PC-3 (cell line): ENCODE results near the gene MID1. TPM values are rescaled to one million over a fixed set of nuclear protein-coding genes. Genes with fewer than 3 reads are reported as not detected.
A peak's percentile ranks its signal among the peaks of the same experiment; 100 is the strongest.

Experiments used
- ATAC-seq: fragments of 200-7000 bp; cut with Tn5 transposase; 2 replicates; pipeline ENCODE4 v1.9.1; 2020; ENCODE audit warnings: mild to moderate bottlenecking, moderate library complexity
- BruUV-seq: library from RNA; stranded (reverse); fragments of 400-500 nt; replicated peaks from 2 replicates; lab custom pipeline; 2021; lab: Mats Ljungman, UMichigan
- CTCF ChIA-PET: fragments of 300-600 bp; sonication (Branson Sonifier 250); formaldehyde crosslinking; loops from one replicate; lab custom pipeline; 2022; ENCODE audit warnings: antibody characterized with exemption; lab: Charles Lee
- POLR2A ChIA-PET: fragments of 300-600 bp; sonication (Branson Sonifier 250); formaldehyde crosslinking; loops from one replicate; lab custom pipeline; 2022; ENCODE audit warnings: antibody characterized with exemption; ENCODE audit not compliant: unreplicated experiment; lab: Charles Lee
- DNase-seq: peaks from one replicate; pipeline ENCODE4 v3.0.0-alpha.2; 2015
- H2AFZ ChIP-seq: fragments of 300-600 bp; sonication (generic); 2 replicates; pipeline ENCODE4 v1.6.0; 2016; ENCODE audit warnings: antibody characterized with exemption, low read length
- H3F3A ChIP-seq: fragments of 300-600 bp; sonication (generic); one replicate; pipeline ENCODE4 v1.6.0; 2017; ENCODE audit warnings: antibody characterized with exemption, low read length, control low read depth, mild to moderate bottlenecking; ENCODE audit not compliant: unreplicated experiment
- H3K27ac ChIP-seq: fragments of 300-600 bp; sonication (generic); 2 replicates; pipeline ENCODE4 v1.5.1; 2016; ENCODE audit warnings: mild to moderate bottlenecking, low read length
- H3K27me3 ChIP-seq: fragments of 300-600 bp; sonication (generic); 2 replicates; pipeline ENCODE4 v1.6.1; 2016; ENCODE audit warnings: low read length, mixed read lengths
- H3K36me3 ChIP-seq: fragments of 300-600 bp; sonication (generic); 2 replicates; pipeline ENCODE4 v1.6.1; 2016; ENCODE audit warnings: low read depth, mixed run types, low read length, mixed read lengths
- H3K4me1 ChIP-seq: fragments of 300-600 bp; sonication (generic); 2 replicates; pipeline ENCODE4 v1.5.1; 2016; ENCODE audit warnings: low read length; ENCODE audit not compliant: insufficient read depth
- H3K4me2 ChIP-seq: fragments of 300-600 bp; sonication (generic); 2 replicates; pipeline ENCODE4 v1.6.0; 2016; ENCODE audit warnings: low read length
- H3K4me3 ChIP-seq: fragments of 300-600 bp; sonication (generic); 2 replicates; pipeline ENCODE4 v1.5.1; 2016; ENCODE audit warnings: mild to moderate bottlenecking, low read length, mixed read lengths
- H3K79me2 ChIP-seq: fragments of 300-600 bp; sonication (generic); 2 replicates; pipeline ENCODE4 v1.6.1; 2017; ENCODE audit warnings: low read length, mixed read lengths
- H3K9ac ChIP-seq: fragments of 300-600 bp; sonication (generic); 2 replicates; pipeline ENCODE4 v1.6.0; 2016; ENCODE audit warnings: mild to moderate bottlenecking, low read length
- H3K9me2 ChIP-seq: fragments of 300-600 bp; sonication (generic); replicated peaks from 2 replicates; pipeline ENCODE4 v1.6.1; 2016; ENCODE audit warnings: mixed run types, low read length, mixed read lengths
- H3K9me3 ChIP-seq: fragments of 300-600 bp; sonication (generic); 2 replicates; pipeline ENCODE4 v1.6.1; 2016; ENCODE audit warnings: low read length, mixed read lengths
- H4K20me1 ChIP-seq: fragments of 300-600 bp; sonication (generic); 2 replicates; pipeline ENCODE4 v1.6.1; 2016; ENCODE audit warnings: low read length, mixed read lengths
- CTCF ChIP-seq: fragments of 300-600 bp; sonication (generic); conservative IDR thresholded peaks from 2 replicates; pipeline ENCODE4 v1.5.1; 2017; ENCODE audit warnings: antibody characterized with exemption, low read depth, mild to moderate bottlenecking, low read length
- EZH2 ChIP-seq: fragments of 300-600 bp; sonication (generic); IDR thresholded peaks from one replicate; pipeline ENCODE4 v1.6.1; 2017; ENCODE audit warnings: antibody characterized with exemption, mild to moderate bottlenecking, low read length; ENCODE audit not compliant: unreplicated experiment
- EZH2phosphoT487 ChIP-seq: fragments of 300-600 bp; sonication (generic); IDR thresholded peaks from 2 replicates; pipeline ENCODE4 v1.6.1; 2018; ENCODE audit warnings: mild to moderate bottlenecking, antibody characterized with exemption, low read length, borderline replicate concordance
- intact Hi-C: fragments of 100-400 bp; cut with micrococcal nuclease; formaldehyde crosslinking; loops from 2 replicates; pipeline ENCODE4 v1.9.0; 2023
- total RNA-seq: library from RNA; depleted of rRNA; stranded (reverse); fragments of >200 nt; gene quantifications from 2 replicates; pipeline ENCODE4 v1.2.3, GENCODE V29; 2014

Gene MID1
- total RNA-seq, 1 experiment from 2014 or later = 21.9 TPM

DNA sequence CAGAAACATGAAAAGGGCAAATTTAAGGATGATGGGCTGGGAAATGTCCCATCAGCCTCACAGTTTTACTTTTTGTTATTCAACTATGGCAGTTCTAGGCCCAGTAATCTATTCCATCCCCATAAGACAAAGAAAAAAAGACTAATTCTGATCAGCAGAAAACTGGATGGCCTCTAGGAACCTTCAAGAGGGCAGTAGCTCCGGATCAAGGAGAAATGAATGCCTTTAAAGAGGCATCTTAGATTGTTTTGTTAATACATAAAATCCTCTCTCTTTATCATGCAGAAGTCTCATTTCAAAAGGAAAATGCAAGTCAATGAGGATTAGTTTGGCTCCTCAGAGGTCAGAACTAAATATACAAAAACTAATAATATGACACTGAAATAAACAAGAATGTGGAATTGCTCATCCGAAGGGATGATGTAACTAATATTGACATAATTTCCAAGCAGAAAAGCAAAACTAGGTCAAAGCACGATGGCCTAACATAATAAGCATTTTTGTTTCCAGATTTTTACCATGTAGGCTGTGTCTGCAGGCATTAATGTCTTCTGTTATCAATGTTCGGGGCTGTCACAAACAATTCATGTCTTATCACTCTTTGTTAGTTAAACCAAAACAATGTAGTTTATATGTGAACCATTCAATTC lies 8.8 kb downstream of the MID1 start:
- H3K4me3 ChIP-seq = peak overlapping the region; percentile 58; the same call in 1 of the 2 replicates
- intact Hi-C loops = loop anchor here (1.0 to 10.0 kb wide), 3 partner anchors 9 to 287 kb away; partner anchors contain the start of gene MID1
- no peaks in the 10 kb centered on the region for H3K27me3 ChIP-seq
- no peaks in the 10 kb centered on the region for H3K9me3 ChIP-seq
- H3K36me3 ChIP-seq = no peaks in the 10 kb centered on the region
- H4K20me1 ChIP-seq = peaks cover 20% of the 10 kb centered on the region
- H3F3A ChIP-seq = peaks cover 7% of the 10 kb centered on the region
- ATAC-seq = peak; percentile 21
- H3K4me2 ChIP-seq = peak overlapping the region; percentile 93
- peak overlapping the region; percentile 92 for H3K27ac ChIP-seq
- TF ChIP-seq EZH2 (no peak), EZH2phosphoT487 (no peak), CTCF (no peak)
- H3K9me2 ChIP-seq = no peaks in the 10 kb centered on the region
- H3K9ac ChIP-seq = peak overlapping the region; percentile 49
- ChIA-PET POLR2A (interaction anchor here (0.6 kb wide), 1 partner anchor 402 kb away, joined by 6 read pairs; no protein-coding TSS in a partner anchor), CTCF (interaction anchor here (0.6 kb wide), 1 partner anchor 410 kb away, joined by 3 read pairs; no protein-coding TSS in a partner anchor)
- peak; percentile 38 for DNase-seq
- H3K4me1 ChIP-seq = peaks cover 67% of the 10 kb centered on the region
- peaks cover 93% of the 10 kb centered on the region for H3K79me2 ChIP-seq
- no peak overlapping the region for H2AFZ ChIP-seq
- TSS peak; percentile 8 for BruUV-seq

- intact Hi-C loops = no loop called here
- ATAC-seq = peak; percentile 69
- no peak overlapping the region for H2AFZ ChIP-seq
- BruUV-seq = no TSS peak
- CTCF ChIA-PET = interaction anchor here (0.6 kb wide), 1 partner anchor 353 kb away, joined by 4 read pairs; no protein-coding TSS in a partner anchor
- H3K27ac ChIP-seq = peak overlapping the region; percentile 70
- no peaks in the 10 kb centered on the region for H3K9me3 ChIP-seq
- no peak overlapping the region for H3K4me3 ChIP-seq
- no peaks in the 10 kb centered on the region for H3K36me3 ChIP-seq
- no peaks in the 10 kb centered on the region for H3K9me2 ChIP-seq
- H4K20me1 ChIP-seq = peaks cover 20% of the 10 kb centered on the region
- POLR2A ChIA-PET = no interaction called here
- peak; percentile 84 for DNase-seq
- peaks cover 7% of the 10 kb centered on the region for H3F3A ChIP-seq
- H3K9ac ChIP-seq = no peak overlapping the region
- H3K4me2 ChIP-seq = peak overlapping the region; percentile 24; the same call in 1 of the 2 replicates
- TF ChIP-seq EZH2 = no peak
- no peak for TF ChIP-seq CTCF
- no peak for TF ChIP-seq EZH2phosphoT487
- no peaks in the 10 kb centered on the region for H3K27me3 ChIP-seq
- peaks cover 91% of the 10 kb centered on the region for H3K79me2 ChIP-seq
- peaks cover 59% of the 10 kb centered on the region for H3K4me1 ChIP-seq
Measured at GRCh38 chrX:10608099-10608498, 12.3 kb downstream of the MID1 start.

- Histone ChIP-seq H3K9me3 (no peaks in the 10 kb centered on the region), H3K9ac (no peak overlapping the region), H3K9me2 (no peaks in the 10 kb centered on the region), H4K20me1 (peaks cover 20% of the 10 kb centered on the region), H3K36me3 (no peaks in the 10 kb centered on the region), H3F3A (peaks cover 3% of the 10 kb centered on the region), H3K79me2 (peaks cover 90% of the 10 kb centered on the region), H3K4me1 (peaks cover 59% of the 10 kb centered on the region), H3K4me2 (no peak overlapping the region), H3K27ac (peak overlapping the region; percentile 70; the same call in 1 of the 2 replicates), H3K27me3 (no peaks in the 10 kb centered on the region), H2AFZ (no peak overlapping the region), H3K4me3 (no peak overlapping the region)
- POLR2A ChIA-PET = no interaction called here
- no peak for DNase-seq
- ATAC-seq = no peak
- CTCF ChIA-PET = no interaction called here
- TF ChIP-seq EZH2phosphoT487 (no peak), EZH2 (no peak), CTCF (no peak)
- no TSS peak for BruUV-seq
- intact Hi-C loops = no loop called here
Measured at GRCh38 chrX:10607233-10607632, 13.2 kb downstream of the MID1 start.
